ENCODE data around the gene DOCK2.

DNA sequence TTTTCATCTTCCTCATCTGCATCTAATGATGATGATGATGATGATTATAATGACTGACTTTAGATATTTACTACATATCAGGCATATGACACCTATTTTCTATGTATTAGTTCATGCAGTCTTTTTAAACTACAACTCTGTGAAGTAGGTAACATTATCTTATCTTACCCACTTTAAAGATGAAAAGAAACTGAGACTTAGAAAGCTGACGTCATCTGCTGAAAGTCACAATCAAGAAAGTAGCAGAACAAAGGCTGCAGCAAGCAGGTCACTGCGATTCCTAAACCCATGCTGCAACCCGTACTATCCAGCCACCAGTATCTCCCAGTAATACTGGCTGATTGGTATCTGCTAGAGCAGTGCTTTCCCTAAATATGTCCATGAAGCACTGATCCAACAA, 383.3 kb downstream of the DOCK2 start:
- TF ChIP-seq, protein P1, sequence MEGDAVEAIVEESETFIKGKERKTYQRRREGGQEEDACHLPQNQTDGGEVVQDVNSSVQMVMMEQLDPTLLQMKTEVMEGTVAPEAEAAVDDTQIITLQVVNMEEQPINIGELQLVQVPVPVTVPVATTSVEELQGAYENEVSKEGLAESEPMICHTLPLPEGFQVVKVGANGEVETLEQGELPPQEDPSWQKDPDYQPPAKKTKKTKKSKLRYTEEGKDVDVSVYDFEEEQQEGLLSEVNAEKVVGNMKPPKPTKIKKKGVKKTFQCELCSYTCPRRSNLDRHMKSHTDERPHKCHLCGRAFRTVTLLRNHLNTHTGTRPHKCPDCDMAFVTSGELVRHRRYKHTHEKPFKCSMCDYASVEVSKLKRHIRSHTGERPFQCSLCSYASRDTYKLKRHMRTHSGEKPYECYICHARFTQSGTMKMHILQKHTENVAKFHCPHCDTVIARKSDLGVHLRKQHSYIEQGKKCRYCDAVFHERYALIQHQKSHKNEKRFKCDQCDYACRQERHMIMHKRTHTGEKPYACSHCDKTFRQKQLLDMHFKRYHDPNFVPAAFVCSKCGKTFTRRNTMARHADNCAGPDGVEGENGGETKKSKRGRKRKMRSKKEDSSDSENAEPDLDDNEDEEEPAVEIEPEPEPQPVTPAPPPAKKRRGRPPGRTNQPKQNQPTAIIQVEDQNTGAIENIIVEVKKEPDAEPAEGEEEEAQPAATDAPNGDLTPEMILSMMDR (conservative IDR thresholded peaks at IDR 0.05 in 1 of 2, IDR thresholded peaks at IDR 0.05 in 1 of 2; ENCODE audit: low read depth in 1 of 2, low read length in 2 of 2), result no peak
- no peak for TF ChIP-seq EZH2 (IDR thresholded peaks at IDR 0.05; ENCODE audit: low read length, missing control alignments)

All from fibroblast of lung (primary cell).